ENCODE measurements around the gene ST6GAL1.

GRCh38 chr3:187080799-187081450 is 150.6 kb downstream of the ST6GAL1 start:
- TF ChIP-seq JUND (IDR thresholded peaks at IDR 0.05) (no peak), EZH2 (IDR thresholded peaks at IDR 0.05) (no peak), POLR2AphosphoS5 (IDR thresholded peaks at IDR 0.05; ENCODE audit: low read depth, low read length) (no peak), CTCF (IDR thresholded peaks at IDR 0.05 in 2 of 3, conservative IDR thresholded peaks at IDR 0.05 in 1 of 3; ENCODE audit: borderline replicate concordance in 1 of 3, insufficient read depth in 1 of 3, low read depth in 2 of 3, low read length in 2 of 3) (no peak), POLR2A (IDR thresholded peaks at IDR 0.05; ENCODE audit: borderline replicate concordance, extremely low read depth, insufficient read depth, insufficient read length) (no peak), MAX (IDR thresholded peaks at IDR 0.05) (no peak), SP1 (IDR thresholded peaks at IDR 0.05; ENCODE audit: low read depth) (no peak), RAD21 (IDR thresholded peaks at IDR 0.05; ENCODE audit: low read depth) (no peak)
- TF ChIP-seq, protein P1, sequence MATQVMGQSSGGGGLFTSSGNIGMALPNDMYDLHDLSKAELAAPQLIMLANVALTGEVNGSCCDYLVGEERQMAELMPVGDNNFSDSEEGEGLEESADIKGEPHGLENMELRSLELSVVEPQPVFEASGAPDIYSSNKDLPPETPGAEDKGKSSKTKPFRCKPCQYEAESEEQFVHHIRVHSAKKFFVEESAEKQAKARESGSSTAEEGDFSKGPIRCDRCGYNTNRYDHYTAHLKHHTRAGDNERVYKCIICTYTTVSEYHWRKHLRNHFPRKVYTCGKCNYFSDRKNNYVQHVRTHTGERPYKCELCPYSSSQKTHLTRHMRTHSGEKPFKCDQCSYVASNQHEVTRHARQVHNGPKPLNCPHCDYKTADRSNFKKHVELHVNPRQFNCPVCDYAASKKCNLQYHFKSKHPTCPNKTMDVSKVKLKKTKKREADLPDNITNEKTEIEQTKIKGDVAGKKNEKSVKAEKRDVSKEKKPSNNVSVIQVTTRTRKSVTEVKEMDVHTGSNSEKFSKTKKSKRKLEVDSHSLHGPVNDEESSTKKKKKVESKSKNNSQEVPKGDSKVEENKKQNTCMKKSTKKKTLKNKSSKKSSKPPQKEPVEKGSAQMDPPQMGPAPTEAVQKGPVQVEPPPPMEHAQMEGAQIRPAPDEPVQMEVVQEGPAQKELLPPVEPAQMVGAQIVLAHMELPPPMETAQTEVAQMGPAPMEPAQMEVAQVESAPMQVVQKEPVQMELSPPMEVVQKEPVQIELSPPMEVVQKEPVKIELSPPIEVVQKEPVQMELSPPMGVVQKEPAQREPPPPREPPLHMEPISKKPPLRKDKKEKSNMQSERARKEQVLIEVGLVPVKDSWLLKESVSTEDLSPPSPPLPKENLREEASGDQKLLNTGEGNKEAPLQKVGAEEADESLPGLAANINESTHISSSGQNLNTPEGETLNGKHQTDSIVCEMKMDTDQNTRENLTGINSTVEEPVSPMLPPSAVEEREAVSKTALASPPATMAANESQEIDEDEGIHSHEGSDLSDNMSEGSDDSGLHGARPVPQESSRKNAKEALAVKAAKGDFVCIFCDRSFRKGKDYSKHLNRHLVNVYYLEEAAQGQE (IDR thresholded peaks at IDR 0.05; ENCODE audit: low read depth) = no peak

Data from HCT116 (cell line).